ENCODE results near the gene LCE3C.
"Not testable (repeated sequence)": the region's sequence is repeated elsewhere in the genome, so short reads cannot be mapped to it uniquely, and the experiment has no call there.

The LCE3C gene

GRCh38 chr1:152599934-152600333 is at the start of gene LCE3C:
TSS of gene LCE3C (plus strand) at chr1:152600234. CDS start at chr1:152600732, 498 bp downstream.
- DNase-seq (ENCODE audit: low read depth, low spot score), result no peak

- no peak for DNase-seq (ENCODE audit: low read depth, low spot score)
Measured at GRCh38 chr1:152565115-152565514, 34.9 kb upstream of the LCE3C start.

GRCh38 chr1:152565535-152566215 is 34.4 kb upstream of the LCE3C start:
- DNase-seq (ENCODE audit: low read depth, low spot score), result no peak

- no peak for DNase-seq (ENCODE audit: low read depth, low spot score)
Measured at GRCh38 chr1:152566681-152567080, 33.4 kb upstream of the LCE3C start, which contains the start of gene LCE3E. TSS of gene LCE3E (minus strand) at chr1:152566780. CDS start at chr1:152566208, 572 bp downstream.

DNA sequence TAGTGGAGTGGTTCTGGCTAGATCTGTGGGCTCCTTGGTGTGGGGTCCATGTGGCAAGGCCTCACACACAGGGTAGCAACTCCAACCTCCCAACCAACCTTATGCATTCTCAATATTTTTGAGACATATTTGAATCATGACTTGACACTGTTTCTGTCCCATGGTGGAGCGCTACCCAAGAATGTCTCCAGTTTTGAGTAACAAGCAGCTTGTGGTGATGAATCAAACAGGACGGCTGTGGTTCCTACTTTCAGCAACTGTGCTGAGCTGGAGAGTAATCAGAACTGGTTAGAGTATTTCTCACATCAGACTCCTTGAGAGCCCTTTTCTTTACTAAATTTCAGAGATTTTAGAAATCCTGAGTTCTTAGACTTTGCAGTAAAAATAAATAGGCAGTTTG is 22.9 kb upstream of the LCE3C start:
- DNase-seq (ENCODE audit: low read depth, low spot score), result no peak

DNA sequence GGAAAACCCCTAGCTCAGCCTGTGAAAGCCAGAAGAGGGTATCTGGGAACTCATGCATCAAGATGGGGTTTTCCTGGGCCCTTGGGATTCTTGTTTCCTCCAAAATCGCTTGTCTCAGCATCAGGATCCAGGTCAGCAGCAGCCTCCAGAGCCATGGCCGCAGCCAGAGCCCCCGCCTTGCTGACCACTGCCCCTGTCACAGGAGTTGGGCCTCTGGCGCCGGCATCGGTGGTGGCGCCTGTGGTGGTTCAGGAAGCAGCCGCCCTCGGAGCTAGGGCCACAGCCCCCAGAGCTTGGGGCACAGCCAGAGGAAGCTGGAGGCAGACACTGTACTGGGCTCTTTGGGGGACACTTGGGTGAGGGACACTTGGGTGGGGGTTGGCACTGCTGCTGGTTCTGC is 20.5 kb upstream of the LCE3C start:
- DNase-seq (ENCODE audit: low read depth, low spot score), result not testable (repeated sequence)

- no peak for DNase-seq (ENCODE audit: low read depth, low spot score)
Measured at GRCh38 chr1:152580433-152580832, 19.6 kb upstream of the LCE3C start, which contains the start of gene LCE3D. TSS of gene LCE3D (minus strand) at chr1:152580516. CDS start at chr1:152579936, 580 bp downstream.

DNA sequence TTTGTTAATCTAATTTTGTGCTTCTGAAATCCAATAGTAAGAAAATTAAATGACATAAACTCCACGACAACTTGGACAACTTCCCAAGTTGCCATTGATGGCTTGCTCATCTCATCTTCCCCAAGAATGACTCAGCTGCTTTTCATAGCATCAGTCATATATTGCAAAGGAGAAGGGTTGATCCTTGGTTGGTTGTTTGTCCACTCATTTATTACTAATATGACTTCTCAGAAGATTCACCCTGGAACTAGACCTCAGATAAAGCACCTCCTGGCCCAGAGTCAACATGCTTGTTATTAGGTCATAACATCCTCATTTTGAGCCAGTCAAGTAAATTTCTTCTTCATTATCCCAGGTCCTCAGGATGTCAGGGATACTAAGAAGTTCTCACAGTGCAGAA is 17.4 kb upstream of the LCE3C start:
- no peak for DNase-seq (ENCODE audit: low read depth, low spot score)

DNA sequence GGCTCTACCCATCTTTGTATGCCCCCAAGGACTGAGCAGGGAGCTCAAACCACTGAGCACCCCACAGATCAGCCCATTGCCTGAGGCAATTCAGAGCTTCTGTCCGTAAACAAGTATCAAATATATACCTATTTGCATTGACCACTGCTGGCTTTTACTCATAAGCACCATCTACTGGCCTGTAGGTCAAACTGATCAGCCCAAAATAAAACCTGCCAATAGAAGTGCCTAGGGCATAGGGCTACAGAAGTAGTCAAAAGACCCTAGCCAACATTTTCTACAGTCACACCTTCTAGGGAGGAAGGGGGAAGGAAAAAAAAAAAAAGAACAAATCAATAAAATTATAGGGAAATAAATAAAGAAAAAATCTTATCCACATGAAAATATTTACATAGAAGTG is 14.4 kb upstream of the LCE3C start:
- DNase-seq (ENCODE audit: low read depth, low spot score), result no peak

DNA sequence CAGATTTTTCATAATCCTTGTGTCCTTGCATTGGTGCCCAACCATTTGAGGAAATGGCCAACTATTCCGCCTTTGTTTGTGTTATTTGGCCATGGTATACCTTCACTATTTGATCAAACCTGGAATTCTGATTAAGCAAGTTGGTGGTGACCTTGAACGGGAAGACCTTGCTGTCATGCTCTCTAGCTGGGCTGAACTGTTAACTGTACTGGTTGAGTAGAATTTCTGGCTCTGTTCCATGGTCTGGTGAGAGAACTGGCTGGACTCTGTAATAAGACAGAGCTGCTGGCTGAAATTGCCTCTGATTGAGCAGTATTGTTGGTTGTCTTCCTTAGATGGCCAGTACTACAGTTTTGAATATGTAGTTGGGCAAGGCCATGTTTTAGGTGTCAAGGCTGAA is 3.0 kb upstream of the LCE3C start:
- DNase-seq (ENCODE audit: low read depth, low spot score), result no peak

DNA sequence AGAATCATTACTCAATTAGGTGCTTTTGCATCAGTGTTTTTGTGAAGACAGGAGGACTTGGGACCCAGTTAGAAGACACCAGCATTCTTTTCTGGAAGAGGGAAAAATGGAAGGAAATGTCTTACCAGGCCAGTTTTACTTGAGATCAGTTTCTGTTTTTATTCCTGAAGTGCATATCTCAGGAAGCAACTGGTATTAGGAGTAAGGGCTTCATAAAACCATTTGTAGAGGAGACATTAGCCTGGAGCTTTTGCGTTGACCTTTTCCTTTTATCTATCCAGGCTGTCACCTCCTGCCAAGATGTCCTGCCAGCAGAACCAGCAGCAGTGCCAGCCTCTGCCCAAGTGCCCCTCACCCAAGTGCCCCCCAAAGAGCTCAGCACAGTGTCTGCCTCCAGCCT is 13.5 kb downstream of the LCE3C start, which contains the start of gene LCE3B:
TSS of gene LCE3B (plus strand) at position 301 of the 400 bp plus-strand sequence. CDS start at position 301, 0 bp downstream.
- no peak for DNase-seq (ENCODE audit: low read depth, low spot score)

- no peak for DNase-seq (ENCODE audit: low read depth, low spot score)
Measured at GRCh38 chr1:152621993-152622392, 22.0 kb downstream of the LCE3C start.

- no peak for DNase-seq (ENCODE audit: low read depth, low spot score)
Measured at GRCh38 chr1:152622803-152623202, 22.8 kb downstream of the LCE3C start, which contains the start of gene LCE3A. TSS of gene LCE3A (minus strand) at chr1:152623103. CDS start at chr1:152623103, 0 bp downstream.

DNA sequence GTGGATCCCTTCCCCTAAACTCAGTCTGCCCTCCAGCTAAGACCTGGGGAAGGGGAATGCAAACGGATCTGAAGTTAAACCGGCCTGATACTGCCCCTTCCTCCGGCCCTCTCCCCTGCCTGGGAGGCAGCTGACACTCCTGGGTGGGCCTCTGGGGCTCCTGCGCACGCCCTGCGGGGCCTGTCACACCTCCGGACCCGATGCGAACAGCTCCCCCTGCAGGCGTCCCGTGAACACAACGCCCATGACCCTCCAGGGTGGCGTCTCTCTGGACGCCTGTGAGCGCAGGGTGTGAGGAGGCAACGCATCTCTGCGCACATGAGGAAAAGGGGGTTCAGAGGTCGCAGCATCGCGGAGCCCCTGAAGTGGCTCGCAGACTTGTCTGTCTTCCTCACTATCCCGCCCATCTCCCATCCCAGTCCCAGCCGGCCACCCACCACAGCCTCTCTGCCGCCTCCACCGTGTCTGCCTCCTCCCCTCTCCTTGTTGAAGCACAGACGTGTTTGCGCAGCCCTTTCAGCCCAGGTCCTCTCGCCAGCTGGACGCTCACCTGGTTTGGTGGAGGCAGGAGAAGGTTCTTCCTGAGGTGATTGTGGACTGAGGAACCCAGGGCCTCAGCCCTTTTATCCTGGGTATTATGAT is 23.3 kb downstream of the LCE3C start:
- no peak for DNase-seq (ENCODE audit: low read depth, low spot score)

DNA sequence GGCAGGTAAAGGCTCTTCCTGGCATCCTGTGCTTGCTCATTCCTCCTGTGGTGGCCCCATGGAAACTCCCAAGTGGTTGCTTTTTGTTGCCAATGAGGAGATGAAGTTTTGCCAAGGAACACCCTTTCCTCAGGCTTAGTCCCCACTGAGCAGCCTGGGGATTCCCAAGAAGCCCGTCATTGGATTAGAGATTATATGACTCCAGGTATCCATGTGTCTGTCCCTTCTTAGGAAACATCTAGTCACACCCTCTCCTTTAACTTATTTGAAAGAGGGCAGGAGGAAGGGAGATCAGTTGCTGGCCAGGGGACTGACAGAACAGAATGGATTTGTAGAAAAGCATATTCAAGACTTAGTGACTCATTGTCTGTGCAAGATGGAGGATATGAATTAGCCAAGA is 26.7 kb downstream of the LCE3C start:
- no peak for DNase-seq (ENCODE audit: low read depth, low spot score)

GRCh38 chr1:152630596-152630995 is 30.6 kb downstream of the LCE3C start:
- DNase-seq (ENCODE audit: low read depth, low spot score), result no peak

GRCh38 chr1:152640351-152640750 is 40.3 kb downstream of the LCE3C start:
- no peak for DNase-seq (ENCODE audit: low read depth, low spot score)

GRCh38 chr1:152643945-152644344 is 43.9 kb downstream of the LCE3C start:
- DNase-seq (ENCODE audit: low read depth, low spot score), result no peak

DNA sequence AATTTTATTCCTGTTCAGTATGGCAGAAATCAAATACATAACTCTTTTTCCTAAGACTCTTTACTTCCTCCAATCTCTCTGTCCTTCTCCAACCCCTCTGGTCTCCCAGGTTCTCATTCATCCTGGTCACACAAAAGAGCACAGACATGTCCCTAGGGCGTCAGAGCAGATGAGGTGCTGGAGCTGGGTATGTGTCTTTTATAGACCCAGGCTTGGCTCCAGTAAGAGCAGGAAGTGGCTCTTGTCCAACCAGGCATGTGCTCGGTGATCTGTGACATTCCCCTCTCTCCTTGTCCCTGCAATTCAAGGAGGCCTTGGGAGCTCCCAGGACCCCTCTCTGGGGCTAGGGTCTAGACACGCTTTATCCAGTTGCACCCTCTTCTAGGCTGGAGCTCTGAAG is 45.1 kb downstream of the LCE3C start:
- no peak for DNase-seq (ENCODE audit: low read depth, low spot score)

DNA sequence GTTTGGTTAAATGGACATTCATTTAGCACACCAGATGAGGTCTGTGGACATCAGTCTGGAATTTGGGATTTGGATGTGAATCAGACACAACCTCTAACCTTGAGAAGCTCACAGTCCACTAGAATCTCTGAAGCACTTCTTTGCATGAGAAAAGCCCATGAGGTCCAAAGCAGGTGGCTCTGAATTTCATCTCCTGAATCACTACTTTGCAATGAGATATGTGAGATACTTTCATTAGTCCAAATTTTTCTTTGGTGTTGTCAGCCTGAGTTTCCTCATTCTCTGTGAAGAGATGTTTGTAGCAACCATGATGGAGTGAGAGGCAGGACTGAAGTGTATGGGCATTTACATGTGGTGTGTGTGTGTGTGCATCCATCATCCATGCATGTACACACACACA is 46.6 kb downstream of the LCE3C start:
- no peak for DNase-seq (ENCODE audit: low read depth, low spot score)
